GM12875 (cell line): ENCODE results near the gene FEZF2.

Experiments
- H3K4me3 ChIP-seq: one replicate; pipeline ENCODE4 v1.5.1; 2011; ENCODE audit warnings: low read depth, low read length, control low read depth
- CTCF ChIP-seq: IDR thresholded peaks from 2 replicates; pipeline ENCODE4 v1.5.1; 2011; ENCODE audit warnings: low read depth, mild to moderate bottlenecking, control low read depth, inconsistent platforms, low read length, moderate library complexity, borderline replicate concordance; ENCODE audit not compliant: insufficient read depth

The FEZF2 gene

GRCh38 chr3:62373714-62374333, 474 bp upstream of the FEZF2 start:
- no peak for TF ChIP-seq CTCF
- H3K4me3 ChIP-seq, result no peak overlapping the region

- no peak overlapping the region for H3K4me3 ChIP-seq
- TF ChIP-seq CTCF, result no peak
Measured at GRCh38 chr3:62372621-62373041, 719 bp downstream of the FEZF2 start.

GRCh38 chr3:62371720-62372591, 1.4 kb downstream of the FEZF2 start:
- H3K4me3 ChIP-seq, result no peak overlapping the region
- TF ChIP-seq CTCF, result no peak

- TF ChIP-seq CTCF, result no peak
- no peak overlapping the region for H3K4me3 ChIP-seq
Measured at GRCh38 chr3:62370858-62371719, 2.3 kb downstream of the FEZF2 start.

GRCh38 chr3:62370112-62370857, 3.1 kb downstream of the FEZF2 start:
- H3K4me3 ChIP-seq, result no peak overlapping the region
- no peak for TF ChIP-seq CTCF

GRCh38 chr3:62369476-62369743, 3.9 kb downstream of the FEZF2 start:
- TF ChIP-seq CTCF, result no peak
- H3K4me3 ChIP-seq, result no peak overlapping the region
